GM19238 (cell line): ENCODE results near the gene TUBB6.
A peak's percentile ranks its signal among the peaks of the same experiment; 100 is the strongest.

Experiments used
- DNase-seq: peaks from one replicate; pipeline ENCODE4 v3.0.0; 2011; ENCODE audit warnings: low spot score; ENCODE audit not compliant: insufficient read length

The TUBB6 gene

DNA sequence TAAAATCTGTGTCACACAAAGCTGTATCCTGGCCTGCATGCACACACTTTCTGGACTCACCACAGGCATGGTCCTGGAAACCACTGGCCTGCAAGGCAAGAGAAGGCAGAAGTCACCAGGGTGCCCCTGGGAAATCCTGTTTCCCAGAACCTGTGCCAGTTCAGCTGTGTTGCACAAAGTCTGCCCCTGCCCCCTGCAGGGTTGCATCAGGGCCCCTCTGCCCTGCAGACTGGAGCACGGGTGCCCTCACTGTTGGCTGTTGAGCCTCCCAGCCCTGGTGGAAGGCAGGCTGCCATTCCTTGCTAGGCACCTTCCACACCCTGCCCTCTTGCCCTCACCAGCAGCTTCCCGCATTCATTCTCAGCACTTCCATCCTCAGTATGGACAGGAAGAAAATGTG lies 18.0 kb upstream of the TUBB6 start:
- DNase-seq: no peak

DNA sequence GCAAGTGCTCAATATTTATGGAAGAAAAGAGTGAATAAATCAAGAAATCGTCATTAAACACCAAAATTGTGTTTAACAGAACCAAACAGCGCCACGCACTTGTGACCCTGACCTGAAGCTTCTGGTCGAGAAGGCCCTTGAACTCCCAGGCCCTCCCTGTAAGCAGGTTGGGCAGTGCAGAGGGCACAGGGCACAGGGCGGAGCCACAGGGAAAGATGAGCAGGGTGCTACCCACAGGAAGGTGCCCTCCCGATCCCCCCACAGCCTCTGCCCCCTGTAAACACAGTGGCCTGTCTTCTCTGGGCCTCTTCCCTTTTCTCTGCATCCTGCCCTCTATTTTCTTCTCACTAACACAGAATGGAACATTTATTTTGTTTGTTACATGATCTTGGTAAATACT lies 16.9 kb upstream of the TUBB6 start:
- no peak for DNase-seq

DNA sequence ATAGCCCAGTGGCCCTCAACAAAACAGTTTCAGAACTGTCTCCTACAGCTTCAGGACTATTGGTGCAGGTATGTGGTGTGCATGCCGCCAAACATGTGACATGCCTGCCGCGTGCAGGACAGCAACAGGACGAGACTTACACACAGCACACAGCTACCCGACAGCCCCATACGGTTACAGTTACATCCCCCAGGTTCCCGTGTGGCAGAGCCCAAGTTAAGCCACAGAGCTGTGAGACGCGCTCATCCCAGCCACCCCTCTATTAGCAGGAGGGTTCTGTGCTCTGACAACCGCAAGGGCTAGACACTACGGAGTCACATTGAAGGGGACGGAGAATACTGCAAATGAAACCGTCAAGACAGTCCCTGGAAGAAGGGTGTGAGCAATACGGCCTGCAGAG lies 16.4 kb upstream of the TUBB6 start:
- DNase-seq: no peak

DNA sequence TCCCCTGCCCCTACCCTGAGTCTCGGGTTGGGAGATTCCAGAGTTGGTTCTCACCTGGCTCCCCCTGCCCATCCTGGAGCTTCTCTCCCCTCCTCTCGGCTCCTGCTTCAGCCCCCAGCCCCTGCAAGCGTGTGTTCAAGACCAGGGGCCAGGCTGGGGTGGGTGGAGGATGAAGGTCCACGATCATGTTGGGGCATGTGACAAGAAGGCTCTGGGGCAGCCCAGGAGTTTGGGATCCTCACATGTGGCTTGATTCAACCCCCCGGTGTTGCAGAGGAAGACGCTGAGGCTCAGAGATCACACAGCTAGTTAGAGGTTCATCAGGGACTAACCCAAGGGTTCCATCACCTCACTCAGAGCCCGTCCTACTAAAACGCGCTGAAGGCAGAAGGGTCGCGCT lies 14.2 kb upstream of the TUBB6 start:
- DNase-seq: no peak

DNA sequence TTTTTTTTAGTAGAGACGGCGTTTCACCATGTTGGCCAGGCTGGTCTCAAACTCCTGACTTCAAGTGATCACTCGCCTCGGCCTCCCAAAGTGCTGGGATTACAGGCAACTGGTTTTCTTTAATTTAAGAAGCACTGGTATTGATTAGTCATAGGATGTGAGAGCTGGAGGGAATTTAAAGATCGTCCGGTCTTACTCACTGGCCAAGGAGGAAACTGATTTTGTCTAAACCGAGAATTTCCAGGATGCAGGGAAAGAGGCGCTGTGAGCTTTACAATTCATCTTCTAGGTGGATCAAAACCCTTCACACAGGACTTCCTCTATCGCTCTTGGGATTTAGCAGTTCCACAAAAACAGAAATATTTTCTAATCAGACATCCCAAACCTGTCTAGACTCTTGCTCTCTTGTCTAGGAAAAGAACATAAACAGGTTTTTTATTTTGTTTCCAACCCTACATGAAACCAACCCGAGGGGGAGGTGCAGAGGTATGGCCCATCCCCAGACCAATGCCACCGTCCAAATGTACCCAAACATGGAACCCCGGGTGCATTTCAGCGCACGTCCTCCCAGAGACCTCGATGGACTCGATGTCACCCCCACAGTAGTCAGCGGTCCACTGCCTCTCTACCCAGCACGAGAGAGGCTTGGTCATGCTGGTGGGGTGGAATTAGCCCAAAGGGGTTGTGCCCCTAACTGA lies 12.5 kb upstream of the TUBB6 start:
- DNase-seq: no peak

DNA sequence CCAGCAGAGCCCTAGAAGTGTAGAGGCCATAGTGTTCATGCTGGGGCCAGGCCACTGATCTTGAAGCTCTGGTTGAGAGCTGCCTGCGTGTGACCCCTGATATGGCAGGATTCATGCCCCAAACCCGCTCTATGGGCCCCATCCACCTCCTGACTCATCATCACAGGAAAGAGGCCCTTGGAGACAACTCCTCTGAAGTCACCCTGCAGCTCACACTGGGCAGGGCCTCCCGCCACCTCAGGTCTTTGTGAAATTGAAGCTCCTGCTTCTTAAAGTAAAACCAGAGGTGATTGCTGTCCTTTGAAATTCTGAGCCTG lies 12.0 kb upstream of the TUBB6 start:
- no peak for DNase-seq

DNA sequence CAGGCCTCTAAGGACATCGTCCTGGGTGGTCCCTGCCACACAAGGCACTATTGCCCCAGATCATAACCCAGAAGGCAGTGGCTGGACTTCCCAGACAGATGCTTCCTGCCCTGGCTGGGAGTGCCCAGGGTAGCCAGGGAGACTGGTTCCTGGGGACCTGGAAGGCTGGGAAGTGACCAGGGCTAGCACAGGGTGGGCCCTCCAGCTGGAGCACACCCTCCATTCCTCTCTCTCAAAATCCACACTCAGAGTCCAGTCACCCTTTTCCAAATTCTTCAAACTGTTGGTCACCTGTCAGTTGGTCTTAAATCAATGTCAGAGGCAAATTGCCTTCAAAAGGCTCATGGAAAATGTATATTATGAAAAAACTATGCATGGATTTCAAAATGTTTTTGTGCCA lies 11.6 kb upstream of the TUBB6 start:
- no peak for DNase-seq

DNA sequence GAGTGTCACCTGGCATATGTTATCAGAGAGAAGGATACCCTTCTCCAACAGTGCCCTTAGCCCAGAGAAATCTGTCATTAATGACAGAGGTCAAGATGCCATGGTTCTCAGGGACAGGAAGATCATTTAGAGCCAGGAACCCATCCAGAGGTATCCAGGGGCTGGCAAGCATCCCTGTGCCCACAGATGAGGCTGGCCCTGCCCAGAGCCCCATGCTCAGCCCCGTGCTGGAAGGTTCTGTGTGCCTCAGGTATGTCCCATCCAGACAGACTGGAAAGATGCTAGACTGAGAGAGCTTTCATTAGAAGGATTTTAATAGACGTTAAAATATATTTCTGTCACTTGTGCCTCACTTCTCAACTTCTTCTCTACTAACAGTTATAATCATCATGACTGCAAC lies 8.2 kb upstream of the TUBB6 start:
- no peak for DNase-seq

DNA sequence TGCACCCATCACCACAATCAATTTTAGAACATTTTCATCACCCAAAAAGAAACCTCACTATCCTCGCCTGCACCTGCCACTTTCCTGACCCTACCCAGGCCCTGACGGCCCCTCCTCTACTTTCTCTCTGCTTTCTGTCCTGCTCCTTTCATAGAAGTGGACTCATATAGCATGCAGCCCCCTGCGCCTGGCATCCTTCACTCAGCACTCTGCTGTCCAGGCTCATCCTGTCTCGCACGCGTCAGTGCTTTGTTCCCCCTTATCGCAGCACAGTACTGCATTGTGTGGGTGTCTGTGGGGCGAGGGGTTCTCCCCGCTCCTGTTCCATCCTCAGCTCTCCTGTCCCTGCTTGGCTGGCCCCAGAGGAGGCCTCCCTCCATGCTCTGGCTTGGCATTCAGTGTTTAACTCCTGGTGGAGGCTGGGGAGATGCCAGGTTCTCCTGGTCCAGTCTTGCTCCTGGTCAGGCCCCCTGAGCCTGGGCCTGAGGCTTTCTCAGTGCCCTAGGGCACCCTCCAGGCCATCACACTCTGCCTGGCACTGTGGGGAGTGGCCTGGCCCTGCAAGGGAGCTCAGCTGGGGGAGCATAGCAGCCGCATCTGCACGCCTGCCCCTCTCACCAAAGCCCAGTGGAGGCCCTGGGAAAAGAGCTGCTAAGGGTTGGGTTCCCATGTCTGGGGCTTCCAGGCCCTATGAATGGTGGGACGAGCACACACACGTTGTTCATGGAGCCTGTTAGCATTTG lies 6.6 kb upstream of the TUBB6 start:
- no peak for DNase-seq

DNA sequence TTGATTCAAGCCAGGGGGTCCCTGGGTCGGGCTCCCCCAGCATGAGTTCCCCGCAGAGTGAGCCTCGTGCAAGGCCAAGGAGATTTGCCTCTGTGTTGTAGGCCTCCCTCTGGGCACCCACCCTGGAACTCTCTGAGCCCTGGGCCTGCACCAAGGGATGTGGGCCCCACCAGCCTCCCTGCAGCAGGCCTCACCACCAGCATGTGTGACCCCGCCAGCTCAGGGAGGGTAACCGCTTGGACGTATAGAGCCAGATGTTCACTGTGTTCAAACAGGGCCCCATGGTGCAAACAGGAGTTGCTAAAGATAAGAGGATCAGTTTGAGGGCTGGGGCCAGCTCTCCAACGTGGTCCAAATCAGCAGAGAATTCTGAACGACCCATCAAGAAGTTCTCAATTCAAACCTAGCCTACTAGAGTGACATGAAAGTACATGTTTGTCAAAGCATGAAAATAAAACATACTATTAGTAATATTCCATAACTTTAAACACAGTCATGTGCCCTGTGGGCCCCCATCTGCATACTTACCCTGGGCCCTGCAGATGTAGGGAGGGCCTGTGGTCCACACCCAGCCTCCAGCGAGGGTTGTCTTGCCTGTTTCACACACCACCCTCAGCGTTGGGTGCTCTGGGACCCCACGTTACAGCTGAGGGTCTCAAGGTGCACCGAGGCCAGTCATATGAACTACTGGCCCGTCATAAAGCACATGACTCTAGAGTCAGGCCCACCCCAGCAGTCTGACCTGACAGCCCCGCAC lies 5.5 kb upstream of the TUBB6 start:
- no peak for DNase-seq

DNA sequence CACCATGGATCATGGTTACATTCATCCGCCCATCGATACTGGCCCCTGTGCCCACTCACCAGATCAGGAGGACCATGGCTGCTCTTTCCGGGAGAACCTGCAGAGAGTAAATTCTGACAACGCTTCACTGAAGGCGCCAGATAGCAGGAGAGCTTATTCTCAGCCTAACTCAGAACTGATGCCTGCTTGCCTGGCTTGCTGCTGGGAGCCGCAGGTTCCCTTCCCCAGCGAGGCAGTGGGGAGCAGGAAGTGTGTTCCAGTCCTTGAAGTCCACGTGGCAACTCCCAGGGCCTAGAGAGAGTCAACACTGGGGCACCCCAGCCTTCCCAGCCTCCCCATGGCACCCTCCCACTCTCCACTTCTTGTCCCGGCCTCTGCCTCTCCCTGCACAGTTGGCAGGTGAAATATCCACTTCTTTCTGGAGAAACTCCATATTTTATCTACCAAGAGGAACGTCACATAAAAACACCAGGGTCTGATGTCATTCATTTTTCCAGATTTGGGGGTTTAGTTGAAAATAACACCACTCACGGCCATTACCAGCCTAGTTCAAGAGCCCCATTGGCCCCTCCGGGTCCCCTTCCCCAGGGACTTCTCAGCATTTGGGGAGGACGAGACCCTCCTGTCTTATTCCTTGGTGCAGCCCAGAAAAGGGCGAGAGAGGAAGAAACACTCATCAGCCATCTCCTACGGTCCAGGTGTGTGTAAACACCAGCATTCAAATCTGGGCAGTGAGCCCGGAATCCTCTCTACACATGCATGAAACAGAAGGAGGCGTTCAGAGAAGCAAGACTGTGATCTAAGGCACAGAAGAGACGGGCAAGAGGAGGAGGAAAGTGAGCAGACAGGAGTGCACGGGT lies 3.5 kb upstream of the TUBB6 start:
- DNase-seq: no peak

DNA sequence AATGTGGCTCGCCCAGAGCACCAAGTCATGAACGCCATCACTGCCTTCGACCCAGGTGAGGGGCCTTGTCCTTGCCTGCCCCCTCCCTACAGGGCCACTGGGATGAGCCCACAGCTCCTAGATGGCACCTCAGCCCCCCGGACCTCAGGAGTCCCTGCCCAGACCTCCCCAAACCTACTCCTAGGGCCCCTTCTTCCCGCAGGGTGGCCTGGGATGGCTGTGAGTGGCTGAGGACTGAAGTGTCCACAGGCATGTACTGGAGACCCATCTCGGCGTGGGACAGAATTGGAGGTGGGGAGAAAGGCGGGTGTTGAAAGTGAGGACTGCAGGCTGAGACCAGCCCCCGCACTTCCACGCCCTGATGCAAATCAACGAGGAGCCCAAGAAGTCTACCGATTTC lies 2.8 kb upstream of the TUBB6 start:
- no peak for DNase-seq

DNA sequence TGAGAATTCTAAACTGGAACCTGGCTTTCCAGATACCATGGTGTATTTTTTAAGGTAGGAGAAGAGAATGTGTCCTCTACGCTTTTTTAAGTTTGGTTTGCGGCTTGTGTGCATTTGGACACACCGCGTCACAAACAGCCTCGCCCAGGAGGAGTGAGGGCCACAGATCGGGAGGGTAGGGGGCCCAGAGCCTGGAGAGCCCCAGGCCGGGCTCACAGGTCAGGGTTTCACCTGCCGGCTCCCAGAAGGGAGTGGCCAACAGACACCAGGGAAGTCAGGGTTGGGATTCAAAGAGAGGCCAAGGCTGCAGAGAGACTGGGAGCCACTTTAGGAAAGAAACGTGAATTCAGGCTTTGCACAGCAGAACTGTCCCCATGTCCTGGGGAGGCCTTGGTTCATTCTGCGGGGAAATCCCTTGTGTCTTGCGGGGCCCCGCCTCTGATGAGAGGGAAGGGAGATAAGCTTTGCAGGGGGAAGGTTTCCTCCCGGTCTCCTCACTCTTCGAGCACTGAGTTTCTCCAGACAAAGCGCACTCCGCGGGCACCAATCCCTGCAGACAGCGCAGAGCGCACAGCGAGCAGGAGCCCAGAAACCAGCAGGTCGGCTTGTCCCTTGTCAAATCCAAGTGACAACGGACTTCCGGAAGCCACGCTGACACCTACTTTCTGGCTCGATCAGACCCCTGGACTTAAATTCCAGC lies 2.0 kb upstream of the TUBB6 start:
- DNase-seq: no peak

DNA sequence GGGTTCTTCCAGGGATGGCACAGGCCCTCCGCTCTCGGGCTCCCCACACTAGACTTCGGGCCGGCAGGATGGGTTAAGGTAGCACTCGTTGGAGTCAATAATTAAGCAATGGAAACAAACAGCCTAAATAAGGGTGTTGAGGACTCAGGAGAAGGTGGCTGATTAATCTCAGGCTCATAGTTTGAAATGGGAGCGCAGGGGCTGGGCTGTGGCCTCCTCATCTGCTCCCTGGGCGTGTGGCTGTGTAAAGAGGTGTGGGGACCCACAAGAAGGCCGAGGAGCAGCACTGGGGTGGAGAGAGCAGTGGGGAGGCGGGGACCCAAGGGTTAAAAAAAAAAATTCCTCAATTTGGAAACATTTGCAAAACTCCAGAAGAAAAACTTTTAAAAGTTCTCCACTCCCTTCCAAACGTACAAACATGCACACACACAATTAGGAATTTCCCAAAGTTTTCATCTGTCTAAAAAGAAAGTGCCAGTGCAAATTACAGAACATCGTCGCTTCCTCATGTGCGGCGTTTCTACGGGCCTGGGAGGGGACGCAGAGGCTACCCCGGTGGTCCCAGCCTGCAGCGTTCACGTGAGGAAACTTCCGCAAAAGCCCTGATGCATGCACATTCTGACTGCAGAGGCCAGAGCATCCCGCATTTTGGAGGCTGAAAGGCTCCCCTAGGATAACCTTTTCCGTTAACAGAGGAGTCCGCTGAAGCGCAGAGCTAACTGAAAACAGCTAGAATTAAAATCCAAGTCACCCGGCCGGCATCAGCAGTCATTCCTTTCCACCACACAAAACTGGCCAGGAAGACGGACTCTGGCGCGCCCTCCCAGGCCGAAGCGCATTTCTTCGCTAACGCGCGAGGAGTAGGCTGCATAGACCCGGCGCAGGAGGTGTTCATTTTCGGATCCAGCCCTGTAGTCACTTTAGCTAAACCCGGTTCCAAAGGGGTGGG lies 1.0 kb upstream of the TUBB6 start:
- DNase-seq: no peak

DNA sequence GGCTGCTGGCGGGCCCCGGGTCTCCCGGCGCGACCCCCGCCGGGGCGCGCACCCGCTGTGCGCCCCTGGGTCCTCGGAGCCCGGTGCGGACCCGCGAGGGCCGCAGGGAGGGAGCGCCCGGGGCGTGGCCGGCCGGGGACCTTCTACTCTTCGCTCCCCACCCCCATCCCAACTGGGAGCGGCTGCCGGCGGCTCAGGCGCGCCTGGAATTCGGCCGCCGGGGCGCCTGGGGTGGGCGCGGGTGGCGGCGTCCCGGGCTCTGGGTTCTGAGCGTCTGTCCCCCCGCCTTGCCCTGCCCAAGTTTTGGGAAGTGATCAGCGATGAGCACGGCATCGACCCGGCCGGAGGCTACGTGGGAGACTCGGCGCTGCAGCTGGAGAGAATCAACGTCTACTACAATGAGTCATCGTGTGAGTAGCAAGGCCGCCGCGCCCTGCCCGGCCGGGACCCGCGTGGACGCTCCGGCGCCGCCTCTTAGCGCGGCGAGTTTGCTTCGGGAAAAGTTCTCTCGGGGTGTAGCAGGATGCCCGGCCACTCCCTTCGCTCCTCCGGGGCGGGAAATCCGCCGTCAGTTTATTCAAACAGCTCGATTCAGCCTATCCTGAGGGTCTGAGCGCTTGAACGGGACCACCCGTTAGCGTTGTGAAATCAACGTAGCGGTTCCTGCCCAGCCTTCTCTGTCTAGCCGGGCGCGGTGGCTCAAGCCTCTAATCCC lies 502 bp downstream of the TUBB6 start:
- peak; percentile 66 for DNase-seq

DNA sequence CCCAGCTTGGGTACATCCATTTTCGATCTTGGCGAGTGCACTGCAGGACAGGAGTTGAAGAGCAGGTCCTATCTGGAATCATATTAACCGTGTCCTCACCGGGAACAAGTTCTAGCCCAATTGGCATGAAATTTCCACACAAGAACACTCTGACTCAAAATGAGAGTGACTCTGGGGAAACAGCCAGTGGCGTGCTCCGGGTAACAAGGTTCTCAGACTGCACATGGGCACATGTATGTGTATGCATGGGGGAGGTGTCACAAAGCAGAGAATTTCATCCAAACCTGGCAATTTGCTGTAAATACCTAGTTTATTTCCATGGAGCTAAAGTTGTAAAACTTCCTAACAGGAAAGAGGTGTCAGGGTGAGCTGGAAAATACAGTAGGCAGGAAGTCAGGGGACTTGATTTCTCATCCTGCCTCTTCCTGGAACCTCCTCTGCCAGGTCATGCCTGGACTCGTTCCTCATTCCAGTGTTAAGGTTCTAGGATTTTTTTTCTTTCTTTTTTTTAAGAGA lies 1.7 kb downstream of the TUBB6 start:
- DNase-seq: no peak

DNA sequence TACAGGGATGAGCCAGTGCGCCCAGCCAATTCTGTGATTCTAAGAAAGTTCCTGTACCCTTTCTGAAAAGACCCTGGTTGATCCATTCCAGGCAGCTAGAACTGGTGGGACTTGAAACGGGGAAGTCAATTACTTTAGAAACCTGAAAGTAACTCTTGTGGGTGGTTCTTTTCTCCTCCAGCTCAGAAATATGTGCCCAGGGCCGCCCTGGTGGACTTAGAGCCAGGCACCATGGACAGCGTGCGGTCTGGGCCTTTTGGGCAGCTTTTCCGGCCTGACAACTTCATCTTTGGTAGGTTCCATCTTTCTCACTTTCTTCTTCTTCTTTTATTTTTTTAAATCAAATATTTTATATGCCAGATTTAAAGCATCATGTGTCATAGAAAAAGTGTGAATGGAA lies 2.7 kb downstream of the TUBB6 start:
- no peak for DNase-seq

DNA sequence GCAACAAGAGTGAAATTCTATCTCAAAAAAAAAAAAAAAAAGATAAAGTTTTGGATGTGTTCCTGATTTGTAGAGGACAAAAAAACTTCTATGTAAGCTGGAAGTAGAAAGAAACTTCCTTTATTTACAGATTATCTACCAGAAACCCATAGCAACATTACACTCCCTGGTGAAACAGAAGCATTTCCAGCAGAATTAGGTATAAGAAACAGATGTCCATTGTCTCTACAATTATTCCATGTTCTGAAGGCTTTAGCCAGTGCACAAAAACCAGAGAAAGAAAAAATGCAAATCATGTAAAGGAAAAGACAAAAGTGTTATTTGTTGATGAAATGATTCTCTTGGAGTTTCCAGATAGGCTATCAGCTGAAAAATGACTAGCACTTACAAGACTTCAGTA lies 4.9 kb downstream of the TUBB6 start:
- no peak for DNase-seq
